CD4-positive, alpha-beta T cell (primary cell): ENCODE measurements around the gene ADCY5. TPM values are rescaled to one million over a fixed set of nuclear protein-coding genes. Genes with fewer than 3 reads are reported as not detected.

ENCODE experiments used
- ATAC-seq: fragments of 200-7000 bp; cut with Tn5 transposase; one replicate; pipeline ENCODE4 v1.10.0; 2022; ENCODE audit warnings: mild to moderate bottlenecking; ENCODE audit not compliant: poor library complexity
- CTCF ChIA-PET: fragments of 350-600 bp; sonication (Branson Sonifier 250); formaldehyde crosslinking; loops from one replicate; lab custom pipeline; 2021; ENCODE audit warnings: antibody characterized with exemption, inconsistent platforms; lab: Charles Lee
- POLR2A ChIA-PET: fragments of 350-600 bp; sonication (Branson Sonifier 250); formaldehyde crosslinking; loops from one replicate; lab custom pipeline; 2021; ENCODE audit warnings: antibody characterized with exemption, inconsistent platforms; lab: Charles Lee
- DNase-seq, 14 experiments: peaks; one replicate each; pipeline ENCODE4 v3.0.0-alpha.2; 2013 to 2020; ENCODE audit warnings: mixed read lengths in 2 of 14
- H3K27ac ChIP-seq, 2 donors: one replicate each; pipeline versions ENCODE4 v1.5.1 to v1.7.0; 2013; ENCODE audit warnings: low read length in 2 of 2, low read depth in 1 of 2, mild to moderate bottlenecking in 1 of 2
- H3K27me3 ChIP-seq, 2 experiments: 1 replicate in 1 of 2; 2 replicates in 1 of 2; pipeline versions ENCODE4 v1.6.1 to v1.7.0; 2013; ENCODE audit warnings: low read length in 2 of 2, control low read depth in 1 of 2, mild to moderate bottlenecking in 1 of 2, moderate library complexity in 1 of 2; ENCODE audit not compliant: insufficient read depth in 2 of 2, control insufficient read depth in 1 of 2
- H3K36me3 ChIP-seq: one replicate; pipeline ENCODE4 v1.6.1; 2013; ENCODE audit warnings: low read length, control low read depth; ENCODE audit not compliant: insufficient read depth
- H3K4me1 ChIP-seq: one replicate; pipeline ENCODE4 v1.6.1; 2013; ENCODE audit warnings: low read length, control low read depth; ENCODE audit not compliant: insufficient read depth
- H3K4me3 ChIP-seq: one replicate; pipeline ENCODE4 v1.5.1; 2013; ENCODE audit warnings: mild to moderate bottlenecking, low read length, moderate library complexity
- H3K9me3 ChIP-seq, 2 experiments: 1 replicate in 1 of 2; 2 replicates in 1 of 2; pipeline versions ENCODE4 v1.6.1 to v1.7.0; 2013; ENCODE audit warnings: low read length in 2 of 2, mild to moderate bottlenecking in 2 of 2, control low read depth in 1 of 2, moderate library complexity in 1 of 2; ENCODE audit not compliant: control insufficient read depth in 1 of 2, insufficient read depth in 1 of 2
- H3K27ac Mint-ChIP-seq: one replicate; pipeline ENCODE4 v1.8.0; 2020; ENCODE audit warnings: mixed read lengths
- H3K27me3 Mint-ChIP-seq: one replicate; pipeline ENCODE4 v1.8.0; 2021; ENCODE audit warnings: mixed read lengths
- H3K36me3 Mint-ChIP-seq: one replicate; pipeline ENCODE4 v1.8.0; 2021; ENCODE audit warnings: low read depth, mixed read lengths
- H3K4me1 Mint-ChIP-seq: one replicate; pipeline ENCODE4 v1.8.0; 2021; ENCODE audit warnings: low read depth, mixed read lengths
- H3K4me3 Mint-ChIP-seq: one replicate; pipeline ENCODE4 v1.8.0; 2020; ENCODE audit warnings: mild to moderate bottlenecking, mixed read lengths
- H3K9me3 Mint-ChIP-seq: one replicate; pipeline ENCODE4 v1.8.0; 2020; ENCODE audit warnings: mixed read lengths
- intact Hi-C, 2 experiments: fragments of 100-400 bp; cut with DNase I in 1 of 2; cut with micrococcal nuclease in 1 of 2; formaldehyde crosslinking; loops; one replicate each; pipeline versions ENCODE4 v1.15.1 to v1.9.0; 2023 to 2025; cut with DNase I, micrococcal nuclease
- total RNA-seq, 174 experiments: library from RNA in 2 of 174; stranded (reverse) in 2 of 174; gene quantifications; one replicate each; pipeline ENCODE4 v1.2.3 and lab custom pipeline; 2021 to 2026
- TF ChIP-seq, protein P1 (sequence below): fragments of 200-600 bp; IDR thresholded peaks from one replicate; pipeline ENCODE4 v1.8.0; 2022; ENCODE audit warnings: antibody characterized with exemption, mild to moderate bottlenecking

ADCY5 gene
- total RNA-seq, 2 experiments from 2014 or later = not detected

- no peaks in the 10 kb centered on the region for H3K27me3 Mint-ChIP-seq
- TF ChIP-seq, protein P1, sequence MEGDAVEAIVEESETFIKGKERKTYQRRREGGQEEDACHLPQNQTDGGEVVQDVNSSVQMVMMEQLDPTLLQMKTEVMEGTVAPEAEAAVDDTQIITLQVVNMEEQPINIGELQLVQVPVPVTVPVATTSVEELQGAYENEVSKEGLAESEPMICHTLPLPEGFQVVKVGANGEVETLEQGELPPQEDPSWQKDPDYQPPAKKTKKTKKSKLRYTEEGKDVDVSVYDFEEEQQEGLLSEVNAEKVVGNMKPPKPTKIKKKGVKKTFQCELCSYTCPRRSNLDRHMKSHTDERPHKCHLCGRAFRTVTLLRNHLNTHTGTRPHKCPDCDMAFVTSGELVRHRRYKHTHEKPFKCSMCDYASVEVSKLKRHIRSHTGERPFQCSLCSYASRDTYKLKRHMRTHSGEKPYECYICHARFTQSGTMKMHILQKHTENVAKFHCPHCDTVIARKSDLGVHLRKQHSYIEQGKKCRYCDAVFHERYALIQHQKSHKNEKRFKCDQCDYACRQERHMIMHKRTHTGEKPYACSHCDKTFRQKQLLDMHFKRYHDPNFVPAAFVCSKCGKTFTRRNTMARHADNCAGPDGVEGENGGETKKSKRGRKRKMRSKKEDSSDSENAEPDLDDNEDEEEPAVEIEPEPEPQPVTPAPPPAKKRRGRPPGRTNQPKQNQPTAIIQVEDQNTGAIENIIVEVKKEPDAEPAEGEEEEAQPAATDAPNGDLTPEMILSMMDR = no peak
- H3K36me3 Mint-ChIP-seq = no peaks in the 10 kb centered on the region
- no peaks in the 10 kb centered on the region for H3K4me1 ChIP-seq
- no peaks in the 10 kb centered on the region for H3K4me1 Mint-ChIP-seq
- H3K4me3 Mint-ChIP-seq = no peak overlapping the region
- intact Hi-C loops = no loop called here
- ATAC-seq (no peak), DNase-seq (no peak)
- ChIA-PET CTCF (no interaction called here), POLR2A (no interaction called here)
- H3K4me3 ChIP-seq = no peak overlapping the region
- H3K27ac Mint-ChIP-seq = no peak overlapping the region
- peaks cover 0 to 13% of the 10 kb centered on the region in 2 experiments for H3K9me3 ChIP-seq
- H3K9me3 Mint-ChIP-seq = no peaks in the 10 kb centered on the region
- no peaks in the 10 kb centered on the region for H3K36me3 ChIP-seq
- no peak overlapping the region for H3K27ac ChIP-seq
- no peaks in the 10 kb centered on the region for H3K27me3 ChIP-seq
These were observed 167.0 kb downstream of the ADCY5 start for GRCh38 chr3:123281929-123282328.

DNA sequence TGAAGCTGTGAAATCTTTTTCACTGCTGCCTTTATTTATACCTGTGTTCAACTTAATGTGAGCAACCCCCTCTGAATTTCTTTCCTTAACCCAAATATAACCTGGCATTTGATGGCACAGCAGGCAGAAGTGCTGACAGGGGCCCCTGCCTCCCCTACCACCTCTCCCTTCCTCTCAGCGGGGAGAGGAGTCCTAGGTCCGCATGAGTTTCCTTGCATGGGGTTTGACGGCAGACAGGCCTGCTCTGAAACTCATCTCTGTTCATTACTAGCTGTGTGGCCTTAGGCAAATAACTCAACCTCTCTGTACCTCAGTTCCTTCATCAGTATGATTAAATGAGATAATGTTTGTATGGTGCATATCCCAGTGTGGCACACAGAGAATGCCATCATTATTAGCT lies 167.5 kb downstream of the ADCY5 start:
- H3K36me3 ChIP-seq = no peaks in the 10 kb centered on the region
- no peaks in the 10 kb centered on the region for H3K36me3 Mint-ChIP-seq
- H3K4me1 ChIP-seq = no peaks in the 10 kb centered on the region
- H3K27me3 ChIP-seq = no peaks in the 10 kb centered on the region
- ChIA-PET POLR2A (no interaction called here), CTCF (no interaction called here)
- intact Hi-C loops = no loop called here
- H3K4me3 ChIP-seq = no peak overlapping the region
- TF ChIP-seq, protein P1 = no peak
- H3K4me1 Mint-ChIP-seq = no peaks in the 10 kb centered on the region
- no peak for ATAC-seq
- H3K27ac Mint-ChIP-seq = no peak overlapping the region
- no peak overlapping the region for H3K4me3 Mint-ChIP-seq
- H3K9me3 Mint-ChIP-seq = no peaks in the 10 kb centered on the region
- no peak for DNase-seq
- H3K27ac ChIP-seq = no peak overlapping the region
- peaks cover 0 to 9% of the 10 kb centered on the region in 2 experiments for H3K9me3 ChIP-seq
- no peaks in the 10 kb centered on the region for H3K27me3 Mint-ChIP-seq

DNA sequence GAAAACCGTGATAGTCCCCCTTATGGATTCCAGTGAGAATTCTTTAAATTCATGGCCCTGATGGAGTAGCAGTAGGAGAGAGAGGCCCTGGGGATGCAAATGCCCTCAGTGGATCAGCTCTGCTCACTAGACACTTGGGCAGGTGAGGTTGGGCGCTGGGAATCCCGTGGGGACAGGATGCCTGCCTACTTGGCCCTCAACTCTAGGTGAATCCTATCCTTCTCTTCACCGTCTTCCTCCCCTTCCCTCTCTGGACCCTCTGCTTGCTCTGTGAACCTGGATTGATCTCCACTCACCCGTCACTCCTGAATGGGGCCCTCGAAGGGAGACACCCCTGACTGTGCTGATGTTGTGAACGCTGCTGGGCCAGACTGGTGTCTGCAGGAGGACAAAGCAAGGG lies 169.8 kb downstream of the ADCY5 start:
- Mint-ChIP-seq H3K27me3 (no peaks in the 10 kb centered on the region), H3K9me3 (no peaks in the 10 kb centered on the region), H3K4me1 (no peaks in the 10 kb centered on the region), H3K36me3 (no peaks in the 10 kb centered on the region), H3K4me3 (no peak overlapping the region), H3K27ac (no peak overlapping the region)
- Histone ChIP-seq H3K27me3 (no peaks in the 10 kb centered on the region), H3K4me1 (no peaks in the 10 kb centered on the region), H3K27ac (no peak overlapping the region), H3K36me3 (no peaks in the 10 kb centered on the region), H3K4me3 (no peak overlapping the region), H3K9me3 (no peaks in the 10 kb centered on the region)
- ChIA-PET POLR2A (no interaction called here), CTCF (no interaction called here)
- intact Hi-C loops = no loop called here
- ATAC-seq (no peak), DNase-seq (no peak)
- TF ChIP-seq, protein P1 = no peak
